ENCODE results near the gene CAMK1G.

Gene CAMK1G

DNA sequence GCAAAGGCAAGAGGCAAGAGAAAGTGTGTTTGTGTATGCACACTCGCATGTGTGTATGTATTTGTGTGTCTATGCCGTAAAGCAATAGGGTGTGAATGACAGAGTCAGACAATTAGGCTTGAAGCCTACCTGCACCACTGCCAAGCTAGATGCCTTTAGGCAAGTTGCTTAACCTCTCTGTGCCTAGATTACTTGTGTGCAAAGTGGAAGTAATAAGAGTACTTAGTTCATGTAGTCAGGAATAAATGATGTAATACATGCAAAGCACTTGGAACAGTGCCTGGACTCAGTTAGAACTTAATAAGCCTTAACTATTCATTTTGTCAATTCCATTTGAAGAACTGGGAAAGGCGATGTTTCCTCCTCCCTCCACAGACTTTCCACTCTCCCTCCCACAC, 37.0 kb downstream of the CAMK1G start:
- DNase-seq = no peak

DNA sequence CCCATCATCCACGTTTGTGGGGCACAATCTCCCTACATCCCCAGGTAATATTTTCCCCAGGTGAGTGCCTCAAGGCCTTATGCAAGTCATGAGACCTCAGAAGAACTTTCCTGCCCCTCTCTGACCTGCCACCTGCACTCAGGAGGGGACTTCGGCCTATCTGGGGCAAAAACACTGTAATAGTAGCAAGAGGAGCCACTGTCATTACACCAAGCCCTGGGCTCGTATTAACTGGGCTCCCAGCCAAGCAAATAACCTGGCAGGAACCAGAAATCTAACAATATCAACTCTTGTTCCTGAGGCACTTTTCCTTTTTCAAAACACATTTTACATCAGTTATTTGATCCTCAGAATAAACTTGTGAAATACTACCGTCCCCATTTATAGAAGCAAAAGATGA, 37.8 kb downstream of the CAMK1G start:
- no peak for DNase-seq

DNA sequence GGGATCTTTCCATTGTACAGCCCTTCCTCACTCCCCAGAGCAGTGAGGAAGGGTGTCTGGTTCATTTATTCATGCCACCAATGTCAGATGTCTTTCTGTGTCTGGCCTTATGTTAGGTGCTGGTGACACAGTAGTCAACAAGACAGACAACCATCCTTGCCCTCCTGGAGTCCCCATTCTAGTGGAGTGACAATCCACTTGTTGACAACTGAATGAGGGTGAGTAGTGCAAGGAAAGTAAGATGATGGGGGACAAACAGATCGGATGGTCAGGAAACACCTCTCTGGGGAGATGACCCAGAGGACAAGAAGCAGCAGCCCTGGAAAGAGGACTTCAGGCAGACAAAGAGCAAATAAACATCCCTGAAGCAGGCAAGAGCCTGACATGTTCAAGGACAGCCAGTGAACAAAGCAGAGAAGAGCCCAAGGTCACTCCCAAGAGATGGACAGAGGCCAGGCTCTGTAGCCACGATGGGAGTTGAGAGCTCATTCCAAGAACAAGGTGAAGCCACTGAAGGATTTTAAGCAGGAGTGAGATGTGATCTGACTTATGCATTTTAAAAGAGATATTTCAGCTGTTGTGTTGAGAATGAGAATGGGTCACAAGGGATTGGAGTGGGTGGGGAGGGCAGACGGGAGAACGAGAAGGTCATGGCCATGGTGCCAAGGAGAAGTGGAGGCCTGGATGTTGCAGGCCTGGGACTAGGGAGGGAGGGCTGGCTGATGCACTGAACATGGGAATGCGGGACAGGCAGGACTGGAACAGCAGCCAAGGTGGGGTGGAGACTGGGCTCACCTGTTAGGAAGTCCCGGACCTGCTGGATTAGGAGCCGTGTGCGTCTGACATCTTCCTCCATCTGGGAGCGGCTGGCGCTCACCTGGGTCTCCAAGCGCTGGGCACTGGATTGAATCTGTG, 38.5 kb downstream of the CAMK1G start:
- DNase-seq = no peak

DNA sequence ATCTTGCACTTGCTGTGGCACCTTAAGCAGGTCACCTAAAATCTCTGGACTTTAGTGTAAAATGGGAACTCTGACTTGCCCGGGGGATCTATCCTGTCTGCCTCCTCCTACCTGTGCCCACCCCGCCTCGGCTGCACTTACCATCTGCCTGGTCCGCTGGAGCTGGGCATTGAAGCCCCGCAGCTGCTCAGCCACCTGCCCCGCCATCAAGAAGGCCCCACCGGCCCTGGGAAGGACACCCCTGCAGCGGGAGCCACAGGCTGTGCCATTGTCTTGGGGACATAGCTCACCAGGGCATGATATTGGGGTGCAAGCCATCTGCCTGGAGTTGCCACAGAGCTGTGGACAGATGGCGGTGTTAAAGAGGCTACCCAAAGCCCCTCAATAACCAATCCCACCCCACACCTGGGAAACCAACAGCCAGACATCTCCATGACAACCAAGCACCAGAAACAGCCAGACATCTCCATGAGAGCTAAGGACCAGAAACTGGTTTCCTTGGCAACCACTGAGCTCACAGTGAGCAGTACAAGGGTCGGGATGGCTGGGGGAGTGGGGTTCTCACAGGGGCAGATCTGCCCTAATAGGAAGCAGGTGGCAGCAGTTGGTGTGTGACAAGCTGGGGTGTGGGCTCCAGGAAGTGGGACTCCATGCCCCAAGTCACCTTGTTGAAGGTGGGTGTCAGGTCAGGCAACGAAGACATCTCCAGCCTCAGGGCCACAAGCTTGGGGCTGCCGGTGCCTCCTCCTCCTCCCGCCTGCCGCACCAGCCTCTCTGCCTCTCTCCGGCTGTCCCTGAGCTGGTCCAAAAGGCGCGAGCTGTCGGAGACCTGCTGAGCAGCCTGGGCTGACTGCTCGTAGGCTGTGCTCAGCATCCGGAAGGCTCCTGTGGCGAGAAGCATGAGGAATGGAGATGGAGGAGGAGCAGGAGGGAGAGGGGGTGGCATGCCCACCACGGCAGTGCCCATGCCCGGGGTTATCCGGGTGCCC, 39.6 kb downstream of the CAMK1G start:
- peak in 1 of 14 donors; percentile 50 for DNase-seq

DNA sequence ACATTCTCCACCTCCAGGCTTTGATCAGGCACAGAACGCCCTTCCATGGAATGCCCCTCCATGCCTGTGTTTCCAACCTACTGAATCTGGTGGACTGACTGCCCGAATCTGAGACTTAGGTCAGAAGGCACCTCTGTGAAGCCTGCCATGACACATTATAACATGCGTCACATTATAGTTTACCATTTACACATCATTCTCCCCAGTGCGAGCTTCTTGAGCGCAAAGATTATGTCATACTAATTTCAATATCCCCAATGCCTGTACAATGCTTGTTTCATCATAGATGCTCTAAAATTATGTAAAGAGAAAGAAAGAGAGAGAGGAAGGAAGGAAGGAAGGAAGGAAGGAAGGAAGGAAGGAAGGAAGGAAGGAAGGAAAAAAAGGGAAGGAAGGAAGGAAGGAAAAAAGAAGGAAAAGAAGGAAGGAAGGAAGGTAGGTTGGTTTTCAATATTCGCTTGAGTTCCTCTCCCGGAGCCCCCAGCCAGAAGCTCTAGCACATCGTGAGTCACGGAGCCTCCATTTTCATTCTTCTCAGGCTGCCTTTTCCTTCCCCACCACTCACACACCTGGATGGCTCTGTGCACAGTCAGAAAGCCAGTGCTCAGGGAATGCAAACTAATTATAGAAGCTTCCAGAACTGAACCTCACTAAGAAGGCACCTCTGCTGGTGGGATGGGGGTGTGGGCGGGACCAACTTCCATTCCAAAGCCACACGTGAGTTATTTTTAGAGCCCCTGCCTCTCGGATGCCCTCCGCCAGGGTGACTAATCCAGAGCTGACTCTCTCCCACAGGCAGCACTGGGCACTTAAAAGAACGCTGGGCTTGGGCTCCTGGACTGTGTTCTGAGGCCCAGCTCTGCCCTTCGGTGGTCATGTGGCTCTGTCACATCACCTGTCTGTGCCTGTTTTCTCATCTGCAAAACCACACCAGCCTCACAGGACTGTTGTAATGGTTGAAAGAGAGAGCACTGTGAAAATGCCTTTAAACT, 41.3 kb downstream of the CAMK1G start:
- peak in 1 of 14 donors; percentile 9 for DNase-seq

DNA sequence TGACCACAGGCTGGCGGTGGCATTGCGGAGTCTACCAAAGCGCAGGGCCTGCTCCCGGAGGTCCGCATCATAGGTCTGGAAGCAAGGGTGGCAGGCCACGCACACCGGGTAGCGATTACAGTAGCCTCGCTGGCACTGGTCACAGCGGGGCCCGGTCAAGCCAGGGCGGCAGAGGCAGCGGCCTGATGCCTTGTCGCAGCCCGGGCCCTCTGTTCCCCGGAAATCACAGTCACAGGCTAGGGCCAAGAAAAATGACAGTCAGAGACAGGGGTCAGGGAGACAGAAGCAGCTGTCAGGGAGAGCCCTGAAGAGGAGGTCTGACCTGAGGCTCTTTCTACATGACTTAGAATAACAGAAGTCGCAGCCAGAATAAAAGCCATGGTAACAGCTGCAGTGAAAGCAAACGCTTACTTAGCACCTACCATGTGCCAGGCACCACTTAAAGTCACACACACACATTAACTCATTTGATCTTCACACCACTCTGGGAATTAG, 42.3 kb downstream of the CAMK1G start:
- DNase-seq = peak in 1 of 14 donors; percentile 11

DNA sequence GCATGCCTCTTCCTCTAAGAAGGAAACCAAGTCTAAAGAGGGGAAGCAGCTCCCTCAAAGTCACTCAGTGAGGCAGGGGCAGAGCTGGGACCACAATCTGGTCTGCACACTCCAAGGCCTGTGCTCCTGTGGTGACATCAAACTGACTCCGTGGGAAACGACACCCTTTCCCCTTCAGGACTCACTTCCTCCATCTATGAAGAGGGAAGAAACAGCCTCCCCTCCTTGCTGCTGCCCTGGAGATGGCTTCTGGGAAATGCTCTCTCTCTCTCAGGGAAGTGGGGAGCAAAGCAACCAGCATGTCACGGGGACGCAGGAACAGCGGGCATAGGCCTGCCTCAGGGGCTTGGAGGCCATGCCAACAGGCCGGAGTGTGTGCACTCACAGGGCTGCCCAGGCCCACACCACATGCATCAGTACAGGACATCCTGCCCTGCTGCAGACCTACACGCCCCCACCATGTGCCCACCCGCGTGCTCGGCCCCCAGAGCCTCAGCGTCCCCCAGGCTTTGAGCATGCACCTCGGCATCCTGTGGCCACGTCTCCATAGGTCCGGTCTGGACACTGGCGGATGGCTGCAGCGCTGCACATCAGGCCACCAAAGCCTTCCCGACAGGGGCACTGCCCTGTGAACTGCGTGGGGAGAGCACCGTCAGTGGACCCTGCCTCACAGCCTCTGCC, 43.0 kb downstream of the CAMK1G start:
- peak in 1 of 14 donors; percentile 11 for DNase-seq

DNA sequence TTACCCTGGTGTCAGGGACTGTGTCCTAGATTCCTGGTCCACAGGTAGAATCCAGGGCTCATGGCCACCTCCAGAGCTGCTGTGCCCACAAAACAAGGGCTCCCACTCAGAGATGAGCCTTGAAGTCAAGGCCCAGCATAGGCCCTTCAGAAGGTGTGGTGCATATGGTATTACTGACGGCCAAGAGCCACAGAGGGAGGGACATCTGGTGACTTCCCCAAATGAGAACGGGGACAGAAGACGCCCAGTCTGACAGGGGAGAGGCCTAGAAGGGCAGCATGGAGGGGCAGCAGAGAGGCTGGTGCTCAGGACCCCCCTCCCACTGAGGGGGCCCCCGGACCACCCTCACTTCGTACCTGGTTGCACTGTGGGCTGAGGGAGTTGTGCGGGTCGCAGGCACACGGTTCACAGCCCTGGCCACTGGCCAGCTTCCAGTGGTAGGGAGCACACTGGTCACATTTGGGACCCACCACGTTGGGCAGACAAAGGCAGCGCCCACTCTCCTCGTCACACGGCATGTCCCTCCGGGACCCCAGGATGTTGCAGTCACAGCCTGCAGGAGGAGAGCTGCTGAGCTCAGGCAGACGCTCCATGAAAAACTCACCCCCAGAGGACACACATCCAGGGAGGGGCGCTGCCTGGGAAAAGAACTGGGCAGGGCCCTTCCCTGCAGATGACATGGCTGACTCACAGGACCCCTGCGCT, 43.7 kb downstream of the CAMK1G start:
- peak in 1 of 14 donors; percentile 13 for DNase-seq

DNA sequence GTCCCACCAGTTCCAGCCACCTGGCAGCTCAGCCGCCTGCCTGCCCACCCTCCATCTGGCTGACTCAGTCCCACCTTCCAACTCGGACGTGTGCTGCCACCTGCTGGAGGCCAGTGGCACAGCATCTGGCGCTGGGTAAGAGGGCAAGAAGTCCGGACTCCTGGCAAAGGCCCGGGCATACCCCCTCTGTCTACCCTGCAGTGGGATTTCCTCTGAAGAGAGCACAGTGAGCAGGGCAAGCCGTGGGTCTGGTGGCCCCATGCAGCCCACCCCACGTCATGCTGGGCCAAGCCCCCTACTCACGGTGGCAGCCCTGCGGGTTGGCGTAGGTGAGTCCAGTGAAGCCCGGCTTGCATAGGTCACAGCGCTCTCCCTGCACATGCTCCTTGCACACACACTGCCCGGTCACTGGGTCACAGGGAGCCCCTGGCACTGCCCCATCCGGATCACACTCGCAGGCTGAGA, 44.2 kb downstream of the CAMK1G start:
- peak in 13 of 14 donors; percentile 4 to 81 (median 55) for DNase-seq

DNA sequence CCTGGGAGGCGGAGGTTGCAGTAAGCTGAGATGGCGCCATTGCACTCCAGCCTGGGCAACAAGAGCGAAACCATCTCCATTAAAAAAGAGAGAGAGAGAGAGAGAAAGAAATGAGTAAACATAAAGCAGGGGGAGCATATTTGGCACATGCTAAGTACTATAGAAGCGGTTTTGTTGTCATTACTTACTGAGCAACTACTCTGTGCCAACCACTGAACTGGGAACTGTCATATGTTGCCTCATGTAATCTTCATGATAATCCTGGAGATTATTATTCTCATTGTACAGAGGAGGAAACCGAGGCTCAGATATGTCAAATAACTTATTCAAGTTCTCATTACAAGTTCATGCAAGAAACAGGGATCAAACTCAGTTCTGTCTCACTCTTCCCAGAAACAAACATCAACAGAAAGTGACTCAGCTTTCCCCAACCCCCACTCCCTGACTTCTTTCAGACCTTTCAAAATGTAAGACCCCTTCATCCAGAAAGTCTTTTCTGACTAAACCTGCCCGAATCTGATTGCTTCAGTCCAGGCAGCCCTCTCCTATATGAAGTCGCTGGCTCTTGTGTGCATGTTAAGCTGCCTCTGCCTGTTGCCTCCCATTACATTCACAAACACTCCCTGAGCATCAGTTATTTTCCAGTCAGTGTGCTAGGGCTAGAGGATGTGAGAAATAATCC, 45.2 kb downstream of the CAMK1G start:
- DNase-seq = peak in 1 of 14 donors; percentile 11

DNA sequence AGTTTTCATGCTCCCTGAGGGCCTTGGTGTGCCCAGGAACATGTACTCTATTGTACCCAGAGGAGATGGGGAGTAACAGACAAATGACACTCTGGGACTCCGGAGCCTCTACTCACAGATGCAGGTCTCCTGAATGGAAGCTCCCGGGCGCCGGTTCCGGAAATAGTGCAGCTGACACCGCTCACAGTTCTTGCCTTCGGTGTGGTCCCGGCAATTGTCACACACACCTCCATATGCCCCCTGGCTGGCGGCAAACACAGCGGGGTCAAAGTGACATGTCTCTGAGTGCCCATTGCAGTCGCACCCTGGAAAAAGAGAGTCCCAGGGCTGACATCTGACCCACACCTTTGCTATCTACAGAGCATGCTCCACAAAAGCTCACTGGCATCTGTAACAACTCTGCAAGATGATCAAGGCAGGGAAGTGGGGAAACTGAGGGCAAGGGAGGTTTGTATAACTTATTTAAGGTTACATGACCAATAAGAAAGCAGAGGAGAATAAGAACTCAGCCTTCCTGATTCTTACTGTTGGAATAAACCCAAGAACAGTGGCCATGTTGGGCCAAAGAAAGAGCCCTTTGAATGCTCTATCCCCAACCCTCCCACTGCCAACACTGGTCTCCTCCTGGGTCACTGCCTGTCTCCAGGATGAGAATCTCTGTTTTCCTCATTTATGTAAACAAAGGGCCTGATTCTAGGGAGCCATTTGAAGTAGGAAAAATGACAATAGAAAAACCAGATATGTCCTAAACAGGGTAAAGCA, 46.3 kb downstream of the CAMK1G start:
- DNase-seq = peak in 5 of 14 donors; percentile 26 to 49 (median 34)

DNA sequence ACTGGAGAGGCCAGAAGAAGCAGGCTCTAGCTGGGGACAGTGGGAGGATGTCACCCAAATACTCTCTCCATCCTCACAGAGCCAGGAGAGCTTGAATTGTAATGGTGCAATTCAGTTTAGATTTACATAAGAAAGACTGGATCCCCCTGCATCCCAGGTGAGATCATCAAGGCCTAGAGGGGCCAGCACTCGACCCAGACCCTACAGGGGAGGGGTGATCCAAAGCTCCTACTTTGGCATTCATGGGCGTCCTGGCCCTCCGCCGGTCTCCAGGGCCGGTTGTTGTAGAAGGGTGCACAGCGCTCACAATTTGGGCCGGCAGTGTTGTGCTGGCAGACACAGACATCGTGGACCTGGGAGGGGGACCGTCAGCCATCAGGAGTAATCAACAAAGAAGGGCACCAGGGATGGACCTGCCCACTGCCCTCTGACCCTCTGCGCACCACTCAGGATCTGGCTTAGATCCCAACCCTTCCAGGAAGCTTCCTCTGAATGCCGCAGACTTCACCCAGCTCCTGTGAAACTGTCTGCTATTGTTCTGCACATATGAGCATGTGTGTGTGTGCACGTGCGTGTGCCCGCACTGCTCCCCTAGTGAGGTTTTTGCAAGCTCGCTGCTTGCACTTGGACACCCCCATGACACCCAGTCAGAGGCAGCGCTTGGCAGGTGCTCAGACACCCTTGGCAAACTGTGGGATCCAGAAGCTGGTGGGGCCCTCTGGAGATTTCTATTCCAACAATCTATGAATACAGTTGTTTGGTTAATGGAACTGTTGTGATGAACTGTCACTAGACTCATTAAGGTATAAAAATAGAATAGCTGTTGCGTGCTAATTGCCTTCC, 47.1 kb downstream of the CAMK1G start:
- DNase-seq = peak in 4 of 14 donors; percentile 34 to 47 (median 42)

DNA sequence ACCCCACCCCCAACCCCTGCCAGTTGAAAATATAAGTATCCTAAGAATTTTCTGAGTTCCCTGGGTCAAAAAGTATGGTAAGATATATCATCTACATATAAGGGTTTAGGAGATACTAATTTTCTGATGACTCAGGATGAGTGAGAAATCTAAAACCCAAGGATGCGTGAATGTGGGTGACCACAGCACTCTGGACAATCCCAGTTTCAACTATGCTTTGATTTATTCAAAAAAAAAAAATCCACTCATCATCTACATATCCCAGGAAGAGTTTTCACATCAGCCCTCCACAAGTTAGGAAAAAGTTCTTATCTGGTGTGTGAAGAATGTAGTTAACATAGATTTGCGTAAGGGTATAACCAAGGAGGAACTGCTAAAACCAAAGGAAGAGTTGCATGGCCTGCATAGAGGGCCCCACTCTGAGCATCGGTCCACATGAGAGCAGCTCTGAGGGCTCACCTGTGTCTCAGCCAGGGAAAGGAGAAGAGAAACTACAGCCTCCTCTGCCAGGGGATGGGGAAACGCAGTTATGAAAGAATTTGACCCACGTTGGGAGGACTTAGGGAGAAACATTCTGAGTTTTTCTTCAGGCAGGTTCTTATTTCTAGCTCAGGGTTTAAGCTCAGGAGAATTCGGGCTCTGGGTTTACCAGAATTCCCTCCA, 50.0 kb downstream of the CAMK1G start:
- DNase-seq = no peak

DNA sequence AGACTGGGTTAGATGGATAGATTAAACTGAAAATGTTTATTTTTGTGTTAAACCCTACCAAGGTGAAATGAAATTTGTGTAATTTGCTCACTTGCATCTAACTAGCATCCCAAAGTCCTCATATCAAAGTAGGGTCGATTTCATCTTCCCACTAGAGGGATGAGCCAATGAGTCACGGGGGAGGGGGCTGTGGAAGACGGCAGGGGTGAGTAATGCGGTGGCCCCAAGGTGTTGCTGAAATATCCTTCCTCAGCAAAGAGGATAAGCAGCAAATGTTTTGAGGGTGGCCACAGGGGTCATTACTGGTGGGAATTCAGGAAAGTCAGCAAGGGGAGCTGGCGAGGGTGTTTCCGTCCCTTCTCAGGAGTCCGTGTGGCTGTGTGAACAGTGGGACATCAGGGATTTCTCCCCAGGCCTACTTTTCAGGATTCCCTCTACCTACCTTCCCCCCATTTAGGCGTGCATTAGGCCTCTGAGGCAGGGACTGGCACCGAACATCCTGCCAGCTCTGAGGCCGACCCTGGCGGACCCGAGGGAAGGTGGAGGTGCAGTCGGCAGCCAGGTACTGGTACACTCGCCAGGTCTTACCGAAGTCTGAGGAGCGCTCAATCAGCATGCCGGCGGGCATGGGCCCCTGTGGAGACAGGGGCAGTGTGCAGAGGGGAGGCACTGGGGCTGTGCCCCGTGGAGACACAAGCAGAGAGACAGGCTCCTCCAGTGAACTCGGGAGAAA, 50.7 kb downstream of the CAMK1G start:
- DNase-seq = no peak

DNA sequence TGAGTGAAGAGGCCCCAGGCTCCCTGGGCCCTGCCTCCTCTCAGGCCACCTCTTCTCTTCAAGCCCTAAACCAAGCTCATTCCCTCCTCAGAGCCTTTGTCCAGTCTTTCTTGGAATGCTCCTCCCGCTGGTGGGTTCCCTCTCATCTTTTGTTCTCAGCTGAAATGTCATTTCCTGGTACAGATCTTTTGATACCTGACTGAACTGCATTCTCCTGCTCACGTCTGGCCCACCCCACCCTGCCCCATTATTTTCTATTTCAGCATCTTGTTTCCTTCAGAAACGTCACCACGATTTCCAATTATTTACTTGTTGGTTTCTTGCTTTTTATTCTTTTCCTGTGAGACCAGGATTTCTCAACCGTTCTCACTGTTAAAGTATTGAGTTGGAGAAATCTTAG, 52.3 kb downstream of the CAMK1G start:
- no peak for DNase-seq

DNA sequence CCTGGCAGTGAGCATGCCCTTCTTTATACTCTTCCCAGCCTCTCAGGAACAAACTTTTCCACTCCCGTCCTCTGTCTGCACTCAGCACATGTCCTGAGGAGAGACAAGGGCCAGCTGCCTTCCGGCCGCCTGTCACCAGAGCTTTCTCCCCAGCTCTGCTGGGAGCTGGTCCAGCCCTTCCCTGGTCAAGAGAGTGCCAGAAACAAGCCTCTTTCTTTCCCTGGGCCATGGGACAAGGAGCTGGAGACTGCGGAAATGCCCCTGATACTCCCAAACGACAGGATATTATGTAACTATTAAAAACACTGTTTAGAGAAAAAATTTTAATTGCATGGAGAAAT, 58.3 kb downstream of the CAMK1G start:
- peak in 12 of 14 donors; percentile 20 to 89 (median 74) for DNase-seq
